UCSD-AML1 (cell line): ENCODE data around the gene STAT5B.
"Not testable (repeated sequence)": the region's sequence is repeated elsewhere in the genome, so short reads cannot be mapped to it uniquely, and the experiment has no call there.

ENCODE experiments used
- DNase-seq: peaks from one replicate; lab custom pipeline; 2025; ENCODE audit not compliant: unreplicated experiment; lab: John Stamatoyannopoulos, UW

Gene STAT5B

DNA sequence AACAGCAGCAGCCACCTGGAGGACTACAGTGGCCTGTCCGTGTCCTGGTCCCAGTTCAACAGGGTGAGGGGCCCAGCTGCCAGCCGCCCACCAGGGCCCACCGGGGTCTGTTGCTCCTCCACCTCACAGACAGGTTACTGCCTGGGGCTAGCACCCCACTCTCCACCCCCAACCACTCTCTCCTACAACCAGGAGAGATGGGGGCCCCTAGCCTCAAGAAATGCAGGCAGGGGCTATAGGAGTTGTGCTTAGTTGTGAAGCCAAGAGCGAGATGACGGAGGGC is 30.1 kb upstream of the STAT5B start:
- no peak for DNase-seq

GRCh38 chr17:42305543-42306384 is 29.6 kb upstream of the STAT5B start:
- DNase-seq, result no peak

- not testable (repeated sequence) for DNase-seq
These were observed 28.8 kb upstream of the STAT5B start for GRCh38 chr17:42305031-42305330.

DNA sequence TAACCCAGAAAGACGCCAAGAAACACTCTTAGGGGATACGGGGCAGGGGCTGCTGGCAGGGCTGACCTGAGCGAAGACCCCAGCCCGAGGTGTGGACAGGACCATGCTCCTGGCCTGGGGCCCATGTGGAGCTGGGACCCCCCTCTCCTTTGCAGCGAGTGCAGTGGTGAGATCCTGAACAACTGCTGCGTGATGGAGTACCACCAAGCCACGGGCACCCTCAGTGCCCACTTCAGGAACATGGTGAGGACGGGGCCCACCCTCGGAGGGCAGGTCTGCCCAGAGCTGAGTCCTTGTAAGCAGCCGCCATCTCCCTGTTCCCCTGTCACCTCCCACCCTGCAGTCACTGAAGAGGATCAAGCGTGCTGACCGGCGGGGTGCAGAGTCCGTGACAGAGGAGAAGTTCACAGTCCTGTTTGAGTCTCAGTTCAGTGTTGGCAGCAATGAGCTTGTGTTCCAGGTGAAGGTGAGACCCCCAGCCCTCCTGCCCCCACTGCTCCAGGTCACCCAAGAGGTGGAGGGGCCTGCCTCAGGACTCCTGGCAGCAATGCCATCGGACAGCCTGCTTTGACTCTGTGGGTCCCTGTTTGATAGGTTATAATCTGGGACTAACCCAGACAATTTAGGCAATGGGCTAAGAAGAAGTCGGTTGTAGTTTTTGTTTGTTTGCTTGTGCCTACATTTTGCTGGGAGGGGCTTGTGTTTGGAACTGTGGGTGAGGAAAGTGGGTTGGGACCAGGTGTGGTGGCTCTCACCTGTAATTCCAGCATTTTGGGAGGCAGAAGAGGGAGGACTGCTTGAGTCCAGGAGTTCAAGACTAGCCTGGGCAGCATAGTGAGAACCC is 28.2 kb upstream of the STAT5B start:
- DNase-seq, result no peak

GRCh38 chr17:42303694-42304093 is 27.5 kb upstream of the STAT5B start:
- DNase-seq, result no peak

GRCh38 chr17:42301022-42301421 is 24.8 kb upstream of the STAT5B start:
- no peak for DNase-seq

- DNase-seq, result not testable (repeated sequence)
These were observed 23.7 kb upstream of the STAT5B start for GRCh38 chr17:42299913-42300312.

DNA sequence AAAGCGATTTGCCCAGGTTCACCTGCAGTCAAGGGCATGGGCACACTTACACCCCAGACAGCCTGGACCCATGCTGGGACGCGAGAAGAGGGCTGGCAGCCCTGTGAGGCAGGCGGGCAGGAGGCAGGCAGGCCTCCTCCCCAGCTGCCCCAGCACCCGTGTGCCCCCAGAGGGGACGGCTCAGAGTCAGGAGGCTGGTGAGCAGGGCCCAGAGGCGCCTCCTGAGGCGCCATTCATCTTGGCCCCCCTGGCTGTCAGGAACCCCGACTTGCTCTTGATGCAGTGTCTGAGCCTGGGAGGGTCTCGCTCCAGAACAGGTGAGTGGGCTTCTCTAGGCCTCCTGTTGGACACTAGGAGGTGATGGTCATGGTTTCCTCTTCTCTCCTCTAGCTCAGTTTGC is 23.2 kb upstream of the STAT5B start:
- DNase-seq, result not testable (repeated sequence)

GRCh38 chr17:42297775-42298174 is 21.6 kb upstream of the STAT5B start:
- not testable (repeated sequence) for DNase-seq

DNA sequence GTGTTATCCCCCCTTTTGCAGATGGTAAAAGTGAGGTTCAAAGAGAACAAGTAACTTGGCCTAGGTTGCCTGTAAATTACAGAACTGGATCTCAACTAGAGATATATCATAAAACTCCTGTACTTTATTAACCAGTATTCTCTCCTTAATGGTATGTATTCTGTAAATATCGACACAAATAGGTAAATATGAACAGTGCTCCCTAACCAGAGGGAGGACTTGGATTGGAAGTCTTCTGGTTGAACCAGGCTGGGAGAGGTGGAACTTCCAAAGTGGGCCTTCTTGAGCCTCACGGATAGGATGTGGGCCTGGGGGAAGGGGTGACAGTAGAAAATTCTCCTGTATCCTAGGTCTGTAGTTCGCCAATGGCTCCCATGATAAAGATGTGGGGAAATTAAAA is 19.8 kb upstream of the STAT5B start:
- DNase-seq, result no peak

GRCh38 chr17:42294469-42295398 is 18.5 kb upstream of the STAT5B start:
- no peak for DNase-seq

DNA sequence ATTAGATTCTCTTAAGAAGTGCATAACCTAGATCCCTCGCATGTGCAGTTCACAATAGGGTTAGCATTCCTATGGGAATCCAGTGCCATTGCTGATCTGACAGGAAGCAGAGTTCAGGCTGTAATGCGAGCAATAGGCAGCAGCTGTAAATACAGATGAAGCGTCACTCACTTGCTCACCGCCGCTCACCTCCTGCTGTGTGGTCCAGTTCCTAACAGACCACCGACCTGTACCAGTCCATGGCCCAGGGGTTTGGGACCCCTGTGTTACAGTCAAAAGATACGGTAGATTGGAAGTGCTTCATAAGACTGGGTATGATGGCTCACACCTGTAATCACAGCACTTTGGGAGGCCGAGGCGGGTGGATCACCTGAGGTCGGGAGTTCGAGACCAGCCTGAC is 14.9 kb upstream of the STAT5B start:
- DNase-seq, result no peak

GRCh38 chr17:42290577-42290976 is 14.4 kb upstream of the STAT5B start:
- DNase-seq, result no peak

GRCh38 chr17:42289611-42290181 is 13.5 kb upstream of the STAT5B start:
- no peak for DNase-seq

DNA sequence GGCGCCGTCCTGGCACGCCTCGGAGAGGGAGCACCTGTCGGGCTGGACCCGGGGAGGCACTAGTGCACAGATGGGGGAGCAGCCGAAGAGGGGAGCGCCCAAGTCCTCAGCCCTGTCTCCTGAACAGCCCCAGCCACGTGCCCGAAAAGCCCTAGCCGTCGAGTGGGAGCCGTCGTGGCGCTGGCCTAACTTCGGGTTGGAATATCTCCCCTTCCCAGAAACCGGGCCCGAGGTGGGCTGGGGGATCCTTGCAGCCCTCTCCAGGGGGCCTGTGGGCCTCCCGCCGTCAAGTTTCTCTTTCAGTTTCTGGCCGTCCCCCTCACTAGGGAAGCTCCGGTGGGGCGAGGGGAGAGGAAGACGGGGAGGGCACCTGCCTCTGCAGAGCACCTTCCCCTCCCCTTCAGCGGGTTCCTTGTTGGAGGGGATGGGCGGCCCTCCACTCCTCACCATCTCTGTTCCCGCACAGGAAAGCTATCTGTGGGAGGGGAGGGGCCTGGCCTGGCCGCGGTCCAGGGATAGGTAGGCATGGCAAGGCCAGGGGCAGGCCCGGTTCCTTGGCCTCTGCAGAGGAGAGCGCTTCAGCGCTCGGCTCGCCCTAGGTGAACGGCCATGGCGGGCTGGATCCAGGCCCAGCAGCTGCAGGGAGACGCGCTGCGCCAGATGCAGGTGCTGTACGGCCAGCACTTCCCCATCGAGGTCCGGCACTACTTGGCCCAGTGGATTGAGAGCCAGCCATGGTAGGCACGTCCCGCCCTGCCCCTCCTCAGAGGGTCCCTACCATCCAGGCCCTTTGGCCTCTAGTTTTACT is 12.8 kb upstream of the STAT5B start:
- peak; percentile 74 for DNase-seq

DNA sequence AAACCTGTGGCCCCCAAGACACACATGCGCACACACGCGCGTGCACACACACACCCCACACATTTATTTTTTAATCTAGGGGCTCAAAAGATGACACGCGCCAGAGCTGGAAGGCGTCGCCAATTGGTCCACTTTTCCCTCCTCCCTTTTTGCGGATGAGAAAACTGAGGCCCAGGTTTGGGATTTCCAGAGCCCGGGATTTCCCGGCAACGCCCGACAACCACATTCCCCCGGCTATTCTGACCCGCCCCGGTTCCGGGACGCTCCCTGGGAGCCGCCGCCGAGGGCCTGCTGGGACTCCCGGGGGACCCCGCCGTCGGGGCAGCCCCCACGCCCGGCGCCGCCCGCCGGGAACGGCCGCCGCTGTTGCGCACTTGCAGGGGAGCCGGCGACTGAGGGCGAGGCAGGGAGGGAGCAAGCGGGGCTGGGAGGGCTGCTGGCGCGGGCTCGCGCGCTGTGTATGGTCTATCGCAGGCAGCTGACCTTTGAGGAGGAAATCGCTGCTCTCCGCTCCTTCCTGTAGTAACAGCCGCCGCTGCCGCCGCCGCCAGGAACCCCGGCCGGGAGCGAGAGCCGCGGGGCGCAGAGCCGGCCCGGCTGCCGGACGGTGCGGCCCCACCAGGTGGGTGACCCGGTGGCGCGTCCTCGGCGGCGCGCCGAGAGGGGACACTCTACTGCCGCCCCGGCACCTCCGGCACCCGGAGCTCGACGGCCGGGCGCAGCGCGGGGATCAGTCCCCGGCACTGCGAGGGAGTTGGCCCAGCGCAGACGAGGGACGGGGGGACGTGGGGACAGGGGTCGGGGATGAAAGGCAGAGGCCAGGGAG is 12.0 kb upstream of the STAT5B start, which contains the start of gene STAT5A:
TSS of gene STAT5A (plus strand) at position 522 of the 826 bp plus-strand sequence. CDS start 914 bp downstream, outside the sequence.
- DNase-seq, result peak; percentile 83

- peak; percentile 74 for DNase-seq
These were observed 11.2 kb upstream of the STAT5B start for GRCh38 chr17:42287305-42287976.

DNA sequence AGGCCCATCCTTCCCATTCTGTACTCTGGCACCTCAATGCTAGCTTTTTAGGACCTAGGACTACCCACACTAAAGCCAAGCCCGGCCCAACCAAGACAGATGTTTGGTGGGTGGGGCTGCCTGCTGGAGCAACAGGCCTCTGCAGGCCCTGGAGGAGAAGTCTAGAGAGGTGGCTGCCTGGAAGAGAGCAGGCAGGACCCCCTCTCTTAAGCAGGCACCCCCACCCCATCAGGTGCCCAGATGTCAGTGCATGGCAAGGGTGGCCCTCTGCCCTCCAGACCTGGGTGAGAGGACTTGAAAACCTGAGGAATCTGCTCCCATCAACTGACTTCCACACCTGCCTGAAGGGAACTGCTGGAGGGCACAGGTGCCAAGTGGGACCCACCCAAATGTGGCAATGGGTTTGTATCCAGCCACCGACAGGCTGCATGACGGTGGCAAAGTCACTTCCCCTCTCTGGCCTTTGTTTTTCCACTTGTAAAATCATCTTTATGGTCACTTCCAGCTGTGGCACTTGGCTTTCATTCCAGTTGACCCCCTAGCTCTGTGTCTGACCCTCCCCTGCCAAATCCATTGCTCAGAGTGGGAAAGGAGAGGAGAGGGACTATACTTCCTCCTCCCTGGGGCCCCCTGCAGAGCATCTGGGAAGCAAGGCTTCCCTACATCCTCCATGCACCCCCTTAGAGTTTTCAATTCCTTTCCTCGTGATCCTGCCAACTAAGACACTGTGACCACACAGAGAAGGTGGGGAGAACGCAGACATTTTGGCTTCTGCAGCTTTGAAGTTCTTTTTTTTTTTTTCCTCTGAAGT is 10.4 kb upstream of the STAT5B start:
- DNase-seq, result no peak
